PC-3 (cell line): Measurements from ENCODE around the gene ZNF544. TPM values are rescaled to one million over a fixed set of nuclear protein-coding genes. Genes with fewer than 3 reads are reported as not detected.

ENCODE experiments used
- ATAC-seq: fragments of 200-7000 bp; cut with Tn5 transposase; 2 replicates; pipeline ENCODE4 v1.9.1; 2020; ENCODE audit warnings: mild to moderate bottlenecking, moderate library complexity
- BruUV-seq: library from RNA; stranded (reverse); fragments of 400-500 nt; replicated peaks from 2 replicates; lab custom pipeline; 2021; lab: Mats Ljungman, UMichigan
- CTCF ChIA-PET: fragments of 300-600 bp; sonication (Branson Sonifier 250); formaldehyde crosslinking; loops from one replicate; lab custom pipeline; 2022; ENCODE audit warnings: antibody characterized with exemption; lab: Charles Lee
- POLR2A ChIA-PET: fragments of 300-600 bp; sonication (Branson Sonifier 250); formaldehyde crosslinking; loops from one replicate; lab custom pipeline; 2022; ENCODE audit warnings: antibody characterized with exemption; ENCODE audit not compliant: unreplicated experiment; lab: Charles Lee
- DNase-seq: peaks from one replicate; pipeline ENCODE4 v3.0.0-alpha.2; 2015
- H2AFZ ChIP-seq: fragments of 300-600 bp; sonication (generic); 2 replicates; pipeline ENCODE4 v1.6.0; 2016; ENCODE audit warnings: antibody characterized with exemption, low read length
- H3F3A ChIP-seq: fragments of 300-600 bp; sonication (generic); one replicate; pipeline ENCODE4 v1.6.0; 2017; ENCODE audit warnings: antibody characterized with exemption, low read length, control low read depth, mild to moderate bottlenecking; ENCODE audit not compliant: unreplicated experiment
- H3K27ac ChIP-seq: fragments of 300-600 bp; sonication (generic); 2 replicates; pipeline ENCODE4 v1.5.1; 2016; ENCODE audit warnings: mild to moderate bottlenecking, low read length
- H3K27me3 ChIP-seq: fragments of 300-600 bp; sonication (generic); 2 replicates; pipeline ENCODE4 v1.6.1; 2016; ENCODE audit warnings: low read length, mixed read lengths
- H3K36me3 ChIP-seq: fragments of 300-600 bp; sonication (generic); 2 replicates; pipeline ENCODE4 v1.6.1; 2016; ENCODE audit warnings: low read depth, mixed run types, low read length, mixed read lengths
- H3K4me1 ChIP-seq: fragments of 300-600 bp; sonication (generic); 2 replicates; pipeline ENCODE4 v1.5.1; 2016; ENCODE audit warnings: low read length; ENCODE audit not compliant: insufficient read depth
- H3K4me2 ChIP-seq: fragments of 300-600 bp; sonication (generic); 2 replicates; pipeline ENCODE4 v1.6.0; 2016; ENCODE audit warnings: low read length
- H3K4me3 ChIP-seq: fragments of 300-600 bp; sonication (generic); 2 replicates; pipeline ENCODE4 v1.5.1; 2016; ENCODE audit warnings: mild to moderate bottlenecking, low read length, mixed read lengths
- H3K79me2 ChIP-seq: fragments of 300-600 bp; sonication (generic); 2 replicates; pipeline ENCODE4 v1.6.1; 2017; ENCODE audit warnings: low read length, mixed read lengths
- H3K9ac ChIP-seq: fragments of 300-600 bp; sonication (generic); 2 replicates; pipeline ENCODE4 v1.6.0; 2016; ENCODE audit warnings: mild to moderate bottlenecking, low read length
- H3K9me2 ChIP-seq: fragments of 300-600 bp; sonication (generic); replicated peaks from 2 replicates; pipeline ENCODE4 v1.6.1; 2016; ENCODE audit warnings: mixed run types, low read length, mixed read lengths
- H3K9me3 ChIP-seq: fragments of 300-600 bp; sonication (generic); 2 replicates; pipeline ENCODE4 v1.6.1; 2016; ENCODE audit warnings: low read length, mixed read lengths
- H4K20me1 ChIP-seq: fragments of 300-600 bp; sonication (generic); 2 replicates; pipeline ENCODE4 v1.6.1; 2016; ENCODE audit warnings: low read length, mixed read lengths
- EZH2 ChIP-seq: fragments of 300-600 bp; sonication (generic); IDR thresholded peaks from one replicate; pipeline ENCODE4 v1.6.1; 2017; ENCODE audit warnings: antibody characterized with exemption, mild to moderate bottlenecking, low read length; ENCODE audit not compliant: unreplicated experiment
- EZH2phosphoT487 ChIP-seq: fragments of 300-600 bp; sonication (generic); IDR thresholded peaks from 2 replicates; pipeline ENCODE4 v1.6.1; 2018; ENCODE audit warnings: mild to moderate bottlenecking, antibody characterized with exemption, low read length, borderline replicate concordance
- intact Hi-C: fragments of 100-400 bp; cut with micrococcal nuclease; formaldehyde crosslinking; loops from 2 replicates; pipeline ENCODE4 v1.9.0; 2023
- total RNA-seq: library from RNA; depleted of rRNA; stranded (reverse); fragments of >200 nt; gene quantifications from 2 replicates; pipeline ENCODE4 v1.2.3, GENCODE V29; 2014
- TF ChIP-seq, protein P1 (sequence below): fragments of 300-600 bp; sonication (generic); conservative IDR thresholded peaks from 2 replicates; pipeline ENCODE4 v1.5.1; 2017; ENCODE audit warnings: antibody characterized with exemption, low read depth, mild to moderate bottlenecking, low read length

Gene ZNF544
- total RNA-seq, 1 experiment from 2014 or later, result 115 TPM

- BruUV-seq, result no TSS peak
These were observed 24.8 kb upstream of the ZNF544 start for GRCh38 chr19:58203814-58204475.

GRCh38 chr19:58204566-58204965 is 24.1 kb upstream of the ZNF544 start:
- TF ChIP-seq EZH2, result no peak
- Histone ChIP-seq H3F3A (no peaks in the 10 kb centered on the region), H3K4me1 (no peaks in the 10 kb centered on the region), H3K36me3 (peaks cover 99% of the 10 kb centered on the region), H3K9me2 (no peaks in the 10 kb centered on the region), H3K4me3 (no peak overlapping the region), H3K79me2 (no peaks in the 10 kb centered on the region), H4K20me1 (no peaks in the 10 kb centered on the region), H3K4me2 (no peak overlapping the region), H2AFZ (no peak overlapping the region), H3K27ac (no peak overlapping the region), H3K9me3 (peaks cover 88% of the 10 kb centered on the region), H3K27me3 (no peaks in the 10 kb centered on the region), H3K9ac (no peak overlapping the region)
- ATAC-seq (no peak), DNase-seq (no peak)
- ChIA-PET POLR2A (no interaction called here), CTCF (no interaction called here)
- intact Hi-C loops, result no loop called here
- BruUV-seq, result no TSS peak

More at GRCh38 chr19:58203814-58204475, 24.8 kb upstream of the ZNF544 start:
- Histone ChIP-seq H3K79me2 (no peaks in the 10 kb centered on the region), H3K4me1 (no peaks in the 10 kb centered on the region), H2AFZ (no peak overlapping the region), H4K20me1 (no peaks in the 10 kb centered on the region), H3K36me3 (peaks cover 99% of the 10 kb centered on the region), H3F3A (no peaks in the 10 kb centered on the region), H3K9me2 (no peaks in the 10 kb centered on the region), H3K9me3 (peaks cover 90% of the 10 kb centered on the region), H3K27me3 (no peaks in the 10 kb centered on the region), H3K4me3 (no peak overlapping the region), H3K27ac (no peak overlapping the region), H3K9ac (no peak overlapping the region), H3K4me2 (no peak overlapping the region)
- intact Hi-C loops, result no loop called here
- no peak for DNase-seq
- TF ChIP-seq, protein P1, sequence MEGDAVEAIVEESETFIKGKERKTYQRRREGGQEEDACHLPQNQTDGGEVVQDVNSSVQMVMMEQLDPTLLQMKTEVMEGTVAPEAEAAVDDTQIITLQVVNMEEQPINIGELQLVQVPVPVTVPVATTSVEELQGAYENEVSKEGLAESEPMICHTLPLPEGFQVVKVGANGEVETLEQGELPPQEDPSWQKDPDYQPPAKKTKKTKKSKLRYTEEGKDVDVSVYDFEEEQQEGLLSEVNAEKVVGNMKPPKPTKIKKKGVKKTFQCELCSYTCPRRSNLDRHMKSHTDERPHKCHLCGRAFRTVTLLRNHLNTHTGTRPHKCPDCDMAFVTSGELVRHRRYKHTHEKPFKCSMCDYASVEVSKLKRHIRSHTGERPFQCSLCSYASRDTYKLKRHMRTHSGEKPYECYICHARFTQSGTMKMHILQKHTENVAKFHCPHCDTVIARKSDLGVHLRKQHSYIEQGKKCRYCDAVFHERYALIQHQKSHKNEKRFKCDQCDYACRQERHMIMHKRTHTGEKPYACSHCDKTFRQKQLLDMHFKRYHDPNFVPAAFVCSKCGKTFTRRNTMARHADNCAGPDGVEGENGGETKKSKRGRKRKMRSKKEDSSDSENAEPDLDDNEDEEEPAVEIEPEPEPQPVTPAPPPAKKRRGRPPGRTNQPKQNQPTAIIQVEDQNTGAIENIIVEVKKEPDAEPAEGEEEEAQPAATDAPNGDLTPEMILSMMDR, result no peak
- CTCF ChIA-PET, result no interaction called here
- POLR2A ChIA-PET, result no interaction called here
- ATAC-seq, result no peak

- intact Hi-C loops, result no loop called here
- Histone ChIP-seq H3K4me3 (no peak overlapping the region), H3F3A (no peaks in the 10 kb centered on the region), H3K27ac (no peak overlapping the region), H3K4me1 (no peaks in the 10 kb centered on the region), H3K4me2 (no peak overlapping the region), H3K79me2 (no peaks in the 10 kb centered on the region), H3K9ac (no peak overlapping the region), H4K20me1 (no peaks in the 10 kb centered on the region), H3K9me3 (peaks cover 88% of the 10 kb centered on the region), H2AFZ (no peak overlapping the region), H3K27me3 (no peaks in the 10 kb centered on the region), H3K9me2 (no peaks in the 10 kb centered on the region), H3K36me3 (peaks cover 99% of the 10 kb centered on the region)
- ATAC-seq, result no peak
- ChIA-PET POLR2A (no interaction called here), CTCF (no interaction called here)
- TF ChIP-seq EZH2 (no peak), EZH2phosphoT487 (no peak)
- TF ChIP-seq, protein P1, result no peak
- BruUV-seq, result no TSS peak
- DNase-seq, result no peak
These were observed 19.1 kb upstream of the ZNF544 start for GRCh38 chr19:58209577-58209976.
